RPMI8226 (cell line): Measurements from ENCODE around the gene INSC.

ENCODE experiments used
- DNase-seq: peaks from one replicate; pipeline ENCODE4 v3.0.0-alpha.2; 2015

INSC gene

DNA sequence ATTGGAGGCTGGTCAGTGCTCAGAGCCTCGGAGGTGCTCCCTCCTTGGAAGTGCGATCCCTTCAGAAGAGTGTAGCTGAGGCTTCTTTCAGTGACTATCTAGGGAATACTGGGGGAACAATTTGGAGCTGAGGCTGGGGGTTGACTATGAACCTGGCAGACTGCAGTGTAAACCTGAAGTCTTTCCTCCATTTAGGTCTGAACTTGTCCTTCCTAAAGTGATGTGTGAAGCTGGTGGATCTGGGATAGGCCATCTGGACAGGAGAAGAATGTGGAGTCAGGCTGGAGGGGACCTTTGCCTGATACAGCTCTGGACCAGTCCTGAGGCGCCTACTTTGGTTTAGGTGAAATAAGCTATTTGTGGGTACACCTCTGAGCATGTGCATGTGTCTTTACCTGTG is 3.5 kb upstream of the INSC start:
- no peak for DNase-seq

DNA sequence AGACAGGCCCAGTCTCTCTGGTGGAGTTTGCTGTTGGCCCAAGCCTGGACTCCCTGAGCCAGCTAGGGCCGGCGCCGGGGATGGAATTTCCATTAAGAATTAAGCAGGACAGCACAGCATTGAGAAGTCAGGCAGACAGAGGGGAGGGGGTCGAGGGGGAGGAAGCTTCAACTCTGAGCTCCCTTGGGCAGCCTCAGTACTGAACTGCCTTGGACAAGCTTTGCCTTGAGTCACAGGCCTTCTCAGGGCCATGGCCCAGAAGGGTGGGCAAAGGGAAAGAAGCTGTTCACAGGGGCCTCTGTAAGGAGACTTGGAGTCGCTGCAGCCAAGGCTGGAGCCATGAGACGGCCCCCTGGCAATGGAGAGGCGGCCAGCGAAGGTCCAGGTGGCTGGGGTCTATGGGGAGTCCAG is 2.6 kb upstream of the INSC start:
- no peak for DNase-seq

DNA sequence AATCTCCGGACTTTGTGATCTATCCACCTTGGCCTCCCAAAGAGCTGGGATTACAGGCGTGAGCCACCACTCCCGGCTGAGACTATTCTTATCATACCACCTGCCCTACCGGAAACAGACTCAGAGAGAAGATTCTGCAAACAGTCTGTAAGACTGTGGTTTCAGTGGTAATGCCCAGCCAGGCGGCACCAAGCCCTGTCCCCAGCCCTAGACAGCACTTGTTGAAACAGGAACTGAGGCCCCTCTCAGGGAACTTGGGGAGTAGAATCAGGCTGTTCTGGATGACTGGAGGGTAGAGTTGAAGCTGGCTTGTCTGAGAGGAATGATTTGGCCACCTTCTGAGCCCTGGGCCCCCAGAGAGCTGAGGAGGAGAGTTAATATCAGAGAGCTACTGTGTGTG is 1.3 kb upstream of the INSC start:
- DNase-seq, result peak; percentile 2

DNA sequence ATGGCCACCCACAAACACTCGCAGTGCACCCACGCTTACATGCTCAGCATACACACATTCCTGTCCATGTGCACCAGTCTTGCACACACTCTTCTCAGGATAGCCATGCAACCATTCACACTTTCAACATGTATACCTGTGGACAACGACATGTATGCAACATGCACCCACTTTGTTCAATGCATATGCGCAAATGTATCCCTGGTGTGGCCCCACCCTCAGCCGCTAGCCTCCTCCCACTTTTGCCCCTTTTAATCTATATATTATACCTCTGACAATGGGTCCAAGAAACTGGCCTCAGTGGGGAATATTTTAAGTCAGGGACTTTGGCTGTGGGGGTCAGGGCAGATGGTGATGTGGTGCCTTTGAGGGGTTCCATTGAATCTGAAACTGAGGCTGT is 963 bp downstream of the INSC start:
- DNase-seq, result no peak

DNA sequence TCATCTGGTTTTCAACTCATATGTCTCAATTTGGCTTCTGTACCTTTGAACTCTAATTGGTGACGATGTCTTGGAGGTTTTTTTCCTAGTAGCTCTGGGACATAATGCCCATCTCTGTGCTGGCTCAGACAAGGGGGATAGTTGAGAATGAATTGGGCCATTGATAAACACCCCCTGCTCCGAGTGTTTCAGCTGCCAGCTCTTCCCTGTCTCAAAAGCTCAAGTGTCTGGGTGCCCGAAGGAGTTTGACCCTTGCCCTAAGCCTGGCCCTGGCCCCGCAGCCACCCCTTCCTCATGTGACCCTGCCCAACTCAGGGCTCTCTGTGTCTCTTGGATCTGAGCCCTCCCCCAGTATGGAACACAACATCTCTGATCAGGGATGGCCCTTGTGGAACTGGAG is 3.0 kb downstream of the INSC start:
- no peak for DNase-seq

DNA sequence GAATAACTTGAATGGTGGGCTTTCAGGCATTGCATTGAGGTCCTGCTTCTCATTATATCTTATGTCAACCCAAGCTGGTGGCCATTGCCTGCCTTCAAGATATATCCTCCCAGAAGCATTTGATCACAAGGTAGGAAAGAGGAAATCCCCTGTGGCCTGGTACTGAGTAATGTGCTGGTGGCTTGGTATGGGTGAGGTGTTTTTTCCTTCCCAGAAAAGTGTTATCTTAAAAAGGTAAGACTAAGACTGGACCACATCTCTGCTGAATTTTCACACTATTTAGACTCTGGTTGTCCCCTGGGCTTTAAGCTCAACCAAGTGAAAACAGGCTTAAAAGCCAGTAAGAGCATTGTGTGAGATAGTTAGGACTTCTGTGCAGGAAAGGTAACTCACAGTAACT is 3.7 kb downstream of the INSC start:
- no peak for DNase-seq

DNA sequence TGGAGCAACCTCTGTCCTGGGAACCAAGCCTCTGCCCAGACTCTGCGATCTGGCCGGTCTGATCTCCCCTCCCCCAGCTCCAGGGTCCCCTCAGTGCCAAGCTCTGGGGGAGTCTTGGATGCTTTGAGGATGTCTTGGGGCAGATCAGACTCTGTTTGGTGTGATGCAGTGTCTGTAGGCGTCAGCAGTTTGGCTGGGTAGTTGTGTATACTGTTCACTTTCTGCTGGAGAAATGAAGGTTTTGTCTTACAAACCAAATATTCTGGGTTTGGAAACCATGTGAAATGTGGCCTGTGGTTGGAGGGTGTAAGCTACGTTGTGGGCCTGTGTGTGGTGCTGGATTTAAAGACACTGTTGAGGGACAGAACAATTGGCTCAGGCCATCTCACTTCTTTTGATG is 4.6 kb downstream of the INSC start:
- DNase-seq, result no peak

DNA sequence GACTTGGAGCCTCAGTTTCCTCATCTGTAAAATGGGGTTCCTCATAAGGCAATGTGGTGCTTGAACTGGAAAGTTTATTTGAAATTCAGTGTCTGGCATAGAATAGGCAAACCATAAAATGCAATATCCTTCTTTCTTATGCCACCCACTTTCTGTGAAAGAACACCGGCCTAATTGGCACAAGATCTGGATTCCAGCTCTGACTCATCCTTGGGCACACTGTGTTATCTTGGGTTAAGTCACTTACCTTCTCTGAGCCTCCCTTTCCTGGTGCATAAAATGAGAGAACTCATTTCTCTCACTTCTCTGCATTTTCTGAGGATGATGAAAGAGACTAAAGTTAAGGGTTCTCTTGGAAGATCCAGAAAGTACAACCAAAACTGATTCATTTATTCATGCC is 5.1 kb downstream of the INSC start:
- DNase-seq, result no peak

DNA sequence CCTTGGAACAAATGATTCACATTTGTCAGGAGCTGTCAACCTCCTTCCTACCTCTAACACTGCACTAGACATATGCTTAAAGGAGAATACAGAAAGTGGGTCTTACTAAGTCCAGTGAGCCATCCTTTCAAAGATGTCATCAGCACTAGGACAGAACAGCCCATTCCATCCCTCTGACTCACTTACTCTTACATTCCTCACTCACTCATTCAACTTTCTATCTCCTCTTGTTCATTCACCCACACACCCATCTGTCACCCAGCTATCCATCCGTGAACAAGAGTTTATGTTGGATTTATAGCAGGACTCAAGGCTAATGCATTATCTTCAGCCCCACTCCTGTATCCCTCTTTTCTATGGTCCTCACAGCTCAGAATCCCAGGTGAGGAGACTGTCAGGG is 9.1 kb downstream of the INSC start:
- no peak for DNase-seq

DNA sequence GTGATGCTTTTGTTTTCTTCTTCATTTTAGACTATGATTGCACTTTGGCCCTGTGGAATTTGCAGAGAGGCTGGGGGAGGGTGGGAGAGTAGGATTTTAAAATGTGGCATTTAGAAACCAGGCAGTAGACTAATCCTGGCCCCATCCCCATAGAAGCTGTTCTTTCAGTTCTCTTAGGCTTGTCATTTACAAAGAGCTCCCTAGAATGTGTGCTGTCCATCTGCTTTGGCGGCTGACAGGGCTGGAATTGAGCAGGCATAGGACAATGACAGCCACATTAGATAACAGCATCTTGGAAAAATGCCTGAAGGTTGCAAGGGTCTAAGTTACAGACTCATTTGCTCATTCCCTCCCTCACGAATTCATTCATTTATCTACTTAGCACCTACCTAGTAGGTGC is 9.8 kb downstream of the INSC start:
- DNase-seq, result no peak

DNA sequence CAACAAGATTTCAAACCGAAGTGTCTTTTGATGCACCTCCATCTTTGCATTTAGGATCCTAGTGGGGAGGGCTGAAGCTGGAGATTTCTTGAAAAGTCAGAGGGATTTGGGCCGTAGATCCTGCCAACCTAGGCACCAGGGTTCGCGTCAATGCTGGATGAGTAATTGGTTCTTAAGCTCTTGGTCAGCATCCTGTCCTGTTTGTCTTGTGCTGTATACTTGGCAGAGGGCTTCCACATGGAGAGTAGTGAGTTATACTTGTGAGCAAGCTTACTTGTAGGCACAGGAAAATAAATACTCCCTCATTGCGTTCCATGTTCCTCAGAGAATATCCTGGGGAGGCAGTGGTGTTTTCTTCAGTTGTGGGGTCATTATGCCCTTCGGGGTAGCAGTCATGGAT is 12.6 kb downstream of the INSC start:
- no peak for DNase-seq

DNA sequence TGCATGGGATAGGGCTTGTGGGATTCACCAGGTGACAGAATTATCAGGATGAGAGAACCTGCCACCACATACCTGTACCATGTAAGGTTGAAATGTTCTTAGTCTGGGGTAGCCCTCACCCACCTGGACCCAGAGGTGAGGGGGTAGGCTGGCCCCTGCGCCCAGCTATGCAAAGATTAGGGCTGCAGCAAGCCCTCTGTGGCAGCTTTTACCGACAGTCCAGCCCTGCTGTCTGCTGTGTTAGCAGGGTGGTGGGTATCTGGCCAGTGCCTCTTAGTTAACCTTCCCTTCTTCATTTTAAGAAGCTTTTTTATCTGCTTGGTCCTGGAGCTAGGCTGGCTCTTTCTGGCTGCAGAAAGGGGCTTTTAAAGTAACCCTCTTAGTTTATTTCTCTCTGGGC is 13.9 kb downstream of the INSC start:
- no peak for DNase-seq

DNA sequence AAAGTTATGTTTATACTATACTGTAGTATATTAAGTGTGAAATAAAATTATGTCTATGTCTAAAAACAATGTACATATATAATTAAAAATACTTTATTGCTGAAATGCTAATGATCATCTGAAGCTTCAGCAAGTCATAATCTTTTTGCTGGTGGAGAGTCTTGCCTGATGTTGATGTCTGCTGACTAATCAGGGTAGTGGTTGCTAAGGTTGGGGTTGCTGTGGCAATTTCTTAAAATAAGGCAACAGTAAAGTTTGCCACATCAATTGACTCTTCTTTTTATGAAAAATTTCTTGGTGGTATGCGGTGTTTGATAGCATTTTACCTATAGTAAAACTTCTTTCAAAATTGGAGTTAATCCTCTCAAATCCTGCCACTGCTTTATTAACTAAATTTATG is 21.4 kb downstream of the INSC start:
- DNase-seq, result no peak

DNA sequence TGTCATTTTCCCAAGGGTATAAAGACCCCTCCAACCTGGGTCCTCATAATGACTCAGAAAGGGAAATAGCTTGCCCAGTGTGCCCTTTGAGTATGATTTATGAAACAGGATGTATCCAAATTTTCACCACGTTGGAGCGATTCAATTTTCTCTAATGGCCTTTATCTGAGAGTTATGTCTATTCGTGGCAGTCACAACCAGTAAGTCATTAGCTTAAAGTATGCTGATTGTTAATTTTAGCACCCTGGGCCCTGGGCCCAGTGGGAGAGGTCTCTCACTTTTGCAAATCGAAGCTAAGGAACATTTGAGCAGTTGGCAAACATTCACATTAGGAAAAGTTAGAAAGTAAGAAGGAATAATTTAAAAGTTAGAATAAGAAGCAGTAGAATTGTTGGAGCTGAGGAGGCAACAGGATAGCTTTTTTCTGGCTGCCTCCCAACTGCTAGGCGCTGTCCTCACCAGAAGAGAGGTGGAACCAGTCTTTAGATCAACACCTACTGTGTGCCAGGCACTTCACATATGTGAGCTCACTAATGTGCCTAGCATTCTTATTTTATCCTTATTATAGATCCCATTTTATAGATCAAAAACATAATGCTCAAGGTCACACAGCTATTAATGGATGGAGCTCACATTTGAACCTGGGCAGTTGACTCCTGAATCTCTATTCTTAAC is 24.5 kb downstream of the INSC start:
- DNase-seq, result no peak

DNA sequence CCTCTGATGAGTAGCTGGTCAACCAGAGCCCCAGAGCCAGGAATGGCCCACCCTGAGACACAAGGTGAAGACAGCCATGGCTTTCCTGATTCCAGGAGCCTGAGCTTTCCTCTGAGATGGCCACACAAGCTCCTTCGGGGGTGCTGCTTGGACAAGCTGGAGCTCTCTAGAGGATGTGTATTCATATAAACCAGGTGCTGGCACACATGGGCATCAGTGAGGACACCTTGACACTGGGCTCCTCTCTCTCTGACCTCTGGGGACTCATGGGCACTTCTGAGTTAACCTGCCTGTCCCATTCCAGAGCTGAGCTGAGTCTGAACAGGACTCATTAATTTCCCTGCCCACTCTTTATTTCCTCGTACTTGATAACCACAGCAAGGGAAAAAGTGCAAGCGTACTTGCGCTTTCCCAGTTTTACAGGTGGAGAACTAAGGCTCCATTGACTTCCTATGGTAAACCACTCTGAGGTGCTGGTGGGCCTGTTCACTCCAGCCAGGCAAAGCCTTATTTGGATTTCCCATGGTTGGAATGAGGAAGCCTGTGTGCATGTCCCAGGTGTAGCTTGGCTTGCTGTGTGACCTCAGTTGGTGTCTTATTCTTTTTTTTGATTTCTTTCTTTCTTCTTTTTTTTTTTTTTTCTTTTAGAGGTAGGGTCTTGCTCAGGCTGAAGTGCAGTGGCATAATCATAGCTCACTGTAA is 25.4 kb downstream of the INSC start:
- no peak for DNase-seq

DNA sequence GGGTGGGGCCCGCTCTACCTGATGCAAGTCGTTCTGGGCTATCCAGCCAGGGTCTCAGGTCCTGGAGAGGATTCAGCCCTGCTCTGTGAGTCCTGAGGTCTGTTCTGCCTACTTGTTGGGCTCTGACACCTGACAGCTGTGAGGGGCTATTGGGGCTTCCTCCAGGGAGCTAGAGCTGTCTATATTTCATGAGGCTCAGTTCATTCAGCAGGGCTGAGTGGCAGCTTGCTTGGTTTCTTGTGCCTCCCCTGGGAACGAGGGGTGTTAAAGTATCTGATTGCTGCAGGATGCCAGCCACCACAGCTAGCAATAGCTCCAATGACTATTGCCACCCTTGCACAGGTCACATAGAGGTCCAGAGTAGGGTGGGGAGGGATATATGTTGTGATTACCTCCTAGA is 26.7 kb downstream of the INSC start:
- DNase-seq, result no peak

DNA sequence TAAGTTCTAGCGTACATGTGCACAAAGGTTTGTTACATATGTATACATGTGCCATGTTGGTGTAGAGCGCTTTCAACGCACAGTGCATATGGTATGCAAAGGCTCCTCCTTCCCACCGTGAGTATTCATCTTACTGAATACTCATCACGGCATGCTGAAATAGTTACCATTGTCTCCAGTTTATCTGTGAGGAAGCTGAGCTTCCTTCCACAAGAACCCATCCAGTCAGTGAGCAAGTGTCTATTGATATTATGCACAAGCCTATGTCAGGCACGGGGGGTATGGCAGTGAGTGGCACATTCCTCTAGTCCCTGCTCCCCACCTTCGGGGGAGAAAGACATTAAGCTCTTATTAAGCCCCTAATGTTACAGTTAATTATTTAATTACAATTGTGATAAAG is 28.1 kb downstream of the INSC start:
- DNase-seq, result no peak

DNA sequence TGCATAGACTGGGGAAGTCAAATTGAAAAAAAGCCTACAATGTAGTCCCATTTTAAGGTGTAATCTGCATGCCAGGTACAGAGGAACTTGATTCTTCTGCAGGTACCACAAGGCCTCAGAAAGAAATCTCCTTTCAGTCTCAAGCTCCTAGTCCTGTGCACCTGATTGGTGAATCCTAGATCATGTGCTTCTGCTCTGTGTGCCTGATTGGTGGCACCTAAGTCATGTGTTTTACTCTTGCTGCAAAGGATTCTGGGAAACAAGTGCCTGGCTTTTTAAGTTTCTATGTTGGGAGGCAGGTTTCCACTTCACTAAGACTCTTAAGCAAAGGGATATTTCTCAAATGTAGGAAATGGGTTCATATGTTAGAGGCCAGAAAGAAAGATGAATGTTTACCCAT is 29.1 kb downstream of the INSC start:
- no peak for DNase-seq

DNA sequence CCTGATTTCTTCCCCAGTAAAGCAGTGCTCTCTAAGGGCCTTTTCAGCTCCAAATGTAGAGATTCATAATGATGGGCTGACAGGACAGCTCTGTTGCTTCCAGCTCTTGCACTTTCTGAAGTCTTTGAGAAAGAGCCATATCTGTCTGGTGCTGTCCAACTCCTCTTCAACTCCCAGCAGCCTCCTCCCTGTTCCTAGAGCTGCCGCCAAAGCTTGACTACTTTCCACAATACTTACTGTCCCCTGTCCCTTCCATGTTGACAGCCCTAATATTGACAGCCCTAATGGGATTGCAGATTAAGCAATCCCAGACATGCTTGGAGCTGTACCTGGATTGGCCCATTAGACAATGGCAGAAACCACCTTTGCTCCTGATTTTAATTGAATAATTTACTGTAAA is 29.6 kb downstream of the INSC start:
- DNase-seq, result no peak

DNA sequence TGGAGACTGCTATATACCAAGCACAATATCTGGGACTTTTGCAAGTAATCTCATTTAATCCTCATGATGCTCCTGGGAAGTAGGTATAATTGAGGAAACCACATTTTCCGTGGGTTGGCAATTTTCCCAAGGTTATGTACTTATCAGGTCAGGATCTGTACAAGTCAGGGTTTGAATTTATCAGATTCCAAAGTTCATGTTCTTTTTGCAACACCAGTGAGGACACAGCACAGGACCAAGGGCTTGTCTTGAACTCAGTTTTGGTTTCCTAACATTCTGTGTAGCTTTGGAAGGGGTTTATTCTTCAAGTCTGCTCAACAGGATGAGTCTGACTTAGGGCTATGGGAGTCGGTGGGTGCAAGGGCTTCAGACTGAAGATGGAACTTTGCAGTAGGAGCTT is 30.4 kb downstream of the INSC start:
- DNase-seq, result no peak

DNA sequence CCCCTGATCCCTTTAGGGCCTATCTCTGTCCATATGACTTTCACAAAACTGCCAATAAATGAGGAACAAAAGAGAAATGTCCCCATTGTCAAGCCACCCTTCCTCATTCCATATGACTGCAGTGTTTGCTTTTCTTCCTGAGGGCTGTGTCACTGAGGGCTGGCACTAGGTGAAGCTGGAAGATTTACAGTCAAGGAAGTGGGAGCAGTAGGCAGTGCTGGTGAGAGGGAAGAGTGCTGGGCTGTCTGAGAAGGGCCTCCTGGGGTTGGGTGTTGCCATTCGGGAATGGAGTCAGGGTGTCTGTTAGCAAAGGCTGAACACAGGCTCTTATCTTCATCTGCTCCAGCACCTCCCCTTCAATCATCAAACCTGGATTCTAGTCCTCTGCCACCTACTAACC is 30.9 kb downstream of the INSC start:
- DNase-seq, result no peak

DNA sequence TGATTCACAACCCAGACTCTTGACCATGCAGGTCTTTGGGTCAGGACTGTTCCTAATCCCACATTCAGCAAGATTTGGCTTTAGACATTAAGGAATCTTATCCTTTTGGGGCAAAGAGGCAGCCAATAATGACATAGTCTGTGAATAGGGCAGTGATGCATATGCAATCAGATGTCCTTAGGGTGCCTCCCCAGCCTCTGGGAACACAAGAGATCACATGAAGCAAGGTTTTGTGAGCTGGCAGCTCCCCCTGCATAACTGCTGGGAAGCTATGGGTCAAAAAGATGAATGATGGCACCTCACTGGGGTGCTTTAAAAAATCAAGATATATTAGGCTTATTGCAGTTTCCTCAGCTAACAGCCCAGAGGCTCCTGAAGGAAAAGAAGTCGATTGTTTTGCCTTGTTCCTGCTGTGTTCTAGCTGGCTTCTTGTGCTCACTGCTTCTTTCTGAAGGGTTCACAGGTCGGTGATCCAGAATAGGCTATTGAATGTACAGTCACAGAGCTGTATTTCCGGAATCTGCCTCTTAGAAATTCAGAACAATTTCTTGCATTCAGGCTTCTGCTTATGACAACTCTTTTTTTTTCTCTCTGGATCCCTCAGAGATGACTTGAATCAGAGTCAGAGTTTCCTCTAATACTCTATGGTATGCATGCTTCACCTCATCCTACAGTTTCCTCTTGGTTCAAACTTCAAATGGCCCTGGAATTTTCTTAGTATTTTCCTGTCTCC is 31.7 kb downstream of the INSC start:
- no peak for DNase-seq

DNA sequence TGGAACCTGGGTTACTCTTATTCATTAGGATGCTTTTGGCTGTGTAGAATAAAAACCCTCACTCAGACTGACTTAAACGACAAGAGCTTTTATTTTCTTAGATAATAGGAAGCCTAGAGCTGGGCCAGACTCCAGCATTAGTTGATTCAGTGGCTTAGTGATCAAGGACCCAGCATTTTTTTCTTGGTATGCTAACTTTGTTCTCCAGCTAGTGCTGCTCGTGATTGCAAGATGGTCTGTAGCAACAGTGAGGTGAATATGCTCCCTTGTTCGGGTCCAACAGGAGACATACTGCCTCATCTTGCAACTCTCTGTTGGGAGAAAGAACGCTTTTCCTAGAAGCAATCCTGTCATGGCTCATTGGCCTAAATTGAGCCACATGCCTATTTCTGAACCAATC is 33.4 kb downstream of the INSC start:
- DNase-seq, result no peak

DNA sequence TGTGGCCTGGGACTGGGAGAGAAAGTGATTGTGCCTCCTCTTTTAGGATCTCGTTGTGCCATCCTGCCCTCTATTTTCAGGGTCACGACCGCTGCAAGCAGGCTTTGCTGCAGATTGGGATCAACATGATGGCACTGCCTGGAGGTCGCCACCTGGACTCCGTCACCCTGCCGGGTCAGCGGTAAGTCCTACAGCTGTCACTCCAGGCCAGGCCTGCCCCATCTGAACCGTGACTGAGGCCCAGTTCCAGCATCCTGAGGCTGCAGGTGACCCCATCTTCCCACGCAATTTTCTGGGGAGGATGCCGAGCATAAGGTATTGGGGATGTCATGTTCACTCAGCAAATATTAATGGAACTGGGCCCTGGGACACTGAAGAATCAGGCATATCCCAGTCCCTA is 34.3 kb downstream of the INSC start:
- DNase-seq, result no peak

DNA sequence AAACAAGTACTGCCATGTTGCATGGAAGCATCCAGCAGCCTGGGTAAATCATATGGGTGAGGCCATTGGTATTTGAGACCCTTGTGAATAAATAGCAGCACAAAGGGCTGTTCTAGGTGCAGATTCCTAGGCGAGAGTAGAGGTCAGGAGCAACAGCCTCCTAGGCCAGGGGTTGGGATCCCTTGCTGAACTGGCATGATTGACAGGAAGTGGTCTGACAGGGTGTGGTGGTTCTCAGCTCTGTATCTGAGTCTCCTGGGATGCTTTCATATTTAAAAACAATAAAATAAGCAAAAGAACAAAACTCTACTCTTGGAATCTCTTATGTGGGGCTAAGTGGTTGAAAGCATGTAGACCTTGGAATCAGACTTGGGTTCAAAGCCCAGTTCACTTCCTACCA is 35.8 kb downstream of the INSC start:
- no peak for DNase-seq
